ENCODE measurements around the gene KASH5.

- TF ChIP-seq CTCF (IDR thresholded peaks at IDR 0.05) (no peak), ZNF423 (CRISPR knock-in tag; IDR thresholded peaks at IDR 0.05) (no peak), ETV6 (CRISPR knock-in tag; IDR thresholded peaks at IDR 0.05) (no peak)
- TF ChIP-seq, protein P1, sequence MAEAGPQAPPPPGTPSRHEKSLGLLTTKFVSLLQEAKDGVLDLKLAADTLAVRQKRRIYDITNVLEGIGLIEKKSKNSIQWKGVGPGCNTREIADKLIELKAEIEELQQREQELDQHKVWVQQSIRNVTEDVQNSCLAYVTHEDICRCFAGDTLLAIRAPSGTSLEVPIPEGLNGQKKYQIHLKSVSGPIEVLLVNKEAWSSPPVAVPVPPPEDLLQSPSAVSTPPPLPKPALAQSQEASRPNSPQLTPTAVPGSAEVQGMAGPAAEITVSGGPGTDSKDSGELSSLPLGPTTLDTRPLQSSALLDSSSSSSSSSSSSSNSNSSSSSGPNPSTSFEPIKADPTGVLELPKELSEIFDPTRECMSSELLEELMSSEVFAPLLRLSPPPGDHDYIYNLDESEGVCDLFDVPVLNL (CRISPR knock-in tag; IDR thresholded peaks at IDR 0.05; ENCODE audit: borderline replicate concordance, low read depth), result no peak
- TF ChIP-seq, protein P2, sequence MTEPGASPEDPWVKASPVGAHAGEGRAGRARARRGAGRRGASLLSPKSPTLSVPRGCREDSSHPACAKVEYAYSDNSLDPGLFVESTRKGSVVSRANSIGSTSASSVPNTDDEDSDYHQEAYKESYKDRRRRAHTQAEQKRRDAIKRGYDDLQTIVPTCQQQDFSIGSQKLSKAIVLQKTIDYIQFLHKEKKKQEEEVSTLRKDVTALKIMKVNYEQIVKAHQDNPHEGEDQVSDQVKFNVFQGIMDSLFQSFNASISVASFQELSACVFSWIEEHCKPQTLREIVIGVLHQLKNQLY (CRISPR knock-in tag; IDR thresholded peaks at IDR 0.05), result no peak
- TF ChIP-seq, protein P3, sequence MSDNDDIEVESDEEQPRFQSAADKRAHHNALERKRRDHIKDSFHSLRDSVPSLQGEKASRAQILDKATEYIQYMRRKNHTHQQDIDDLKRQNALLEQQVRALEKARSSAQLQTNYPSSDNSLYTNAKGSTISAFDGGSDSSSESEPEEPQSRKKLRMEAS (CRISPR knock-in tag; IDR thresholded peaks at IDR 0.05), result no peak
Observed at GRCh38 chr19:49465371-49465770, 77.3 kb downstream of the KASH5 start.
